Calu3 (cell line): ENCODE data around the gene GATB. TPM values are rescaled to one million over a fixed set of nuclear protein-coding genes. Genes with fewer than 3 reads are reported as not detected.

Experiments used
- BruUV-seq: library from RNA; stranded (reverse); fragments of 400-500 nt; replicated peaks from 2 replicates; lab custom pipeline; 2021; lab: Mats Ljungman, UMichigan
- CTCF ChIA-PET: fragments of 300-600 bp; sonication (Branson Sonifier 250); formaldehyde crosslinking; loops from one replicate; lab custom pipeline; 2022; ENCODE audit warnings: antibody characterized with exemption; lab: Charles Lee
- DNase-seq: peaks from one replicate; pipeline ENCODE4 v3.0.0; 2022
- H3K27ac Mint-ChIP-seq: one replicate; pipeline ENCODE4 v1.8.0; 2022; ENCODE audit warnings: mixed read lengths; ENCODE audit not compliant: unreplicated experiment
- H3K27me3 Mint-ChIP-seq: one replicate; pipeline ENCODE4 v1.8.0; 2022; ENCODE audit warnings: mixed read lengths; ENCODE audit not compliant: unreplicated experiment
- H3K36me3 Mint-ChIP-seq: one replicate; pipeline ENCODE4 v1.8.0; 2022; ENCODE audit warnings: mild to moderate bottlenecking, moderate library complexity, mixed read lengths; ENCODE audit not compliant: insufficient read depth, unreplicated experiment
- H3K4me1 Mint-ChIP-seq: one replicate; pipeline ENCODE4 v1.8.0; 2022; ENCODE audit warnings: mild to moderate bottlenecking, low read depth, mixed read lengths; ENCODE audit not compliant: unreplicated experiment
- H3K4me3 Mint-ChIP-seq: one replicate; pipeline ENCODE4 v1.8.0; 2022; ENCODE audit warnings: mild to moderate bottlenecking, low read depth, moderate library complexity, mixed read lengths; ENCODE audit not compliant: unreplicated experiment
- H3K9me3 Mint-ChIP-seq: one replicate; pipeline ENCODE4 v1.8.0; 2022; ENCODE audit warnings: low read depth, mixed read lengths; ENCODE audit not compliant: unreplicated experiment
- intact Hi-C: fragments of 100-400 bp; cut with micrococcal nuclease; formaldehyde crosslinking; loops from one replicate; pipeline ENCODE4 v1.10.0; 2022; ENCODE audit not compliant: unreplicated experiment
- total RNA-seq: library from RNA; stranded (reverse); gene quantifications from 2 replicates; pipeline ENCODE4 v1.2.3, GENCODE V29; 2022
- TF ChIP-seq, protein P1 (sequence below): fragments of 200-600 bp; IDR thresholded peaks from one replicate; pipeline ENCODE4 v1.8.0; 2022; ENCODE audit warnings: antibody characterized with exemption; ENCODE audit not compliant: unreplicated experiment

Gene GATB
- total RNA-seq, 1 experiment from 2014 or later, result 11.6 TPM

DNA sequence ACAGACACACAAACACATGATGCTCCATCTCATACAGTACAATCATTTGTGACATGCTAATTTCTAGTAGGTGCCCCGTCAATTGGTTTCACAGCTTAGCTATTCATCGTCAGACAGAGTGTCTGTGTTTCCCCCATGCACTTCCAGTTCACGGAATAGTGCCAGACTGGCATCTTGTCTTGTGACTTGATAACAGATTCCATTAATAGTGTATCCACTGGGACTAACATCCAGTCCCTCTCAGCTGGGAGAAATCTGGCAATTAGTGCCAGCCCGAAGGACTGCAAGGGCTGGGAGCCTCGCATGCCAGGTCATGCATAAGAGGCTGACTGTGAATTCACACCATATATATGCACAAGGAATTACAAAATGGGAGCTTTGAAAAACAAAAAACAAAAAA is 20.2 kb upstream of the GATB start:
- DNase-seq, result no peak
- Mint-ChIP-seq H3K9me3 (no peaks in the 10 kb centered on the region), H3K4me3 (no peak overlapping the region), H3K36me3 (no peaks in the 10 kb centered on the region), H3K27ac (no peak overlapping the region), H3K4me1 (no peaks in the 10 kb centered on the region), H3K27me3 (peaks cover 80% of the 10 kb centered on the region)
- intact Hi-C loops, result no loop called here
- BruUV-seq, result no TSS peak
- CTCF ChIA-PET, result no interaction called here
- TF ChIP-seq, protein P1, sequence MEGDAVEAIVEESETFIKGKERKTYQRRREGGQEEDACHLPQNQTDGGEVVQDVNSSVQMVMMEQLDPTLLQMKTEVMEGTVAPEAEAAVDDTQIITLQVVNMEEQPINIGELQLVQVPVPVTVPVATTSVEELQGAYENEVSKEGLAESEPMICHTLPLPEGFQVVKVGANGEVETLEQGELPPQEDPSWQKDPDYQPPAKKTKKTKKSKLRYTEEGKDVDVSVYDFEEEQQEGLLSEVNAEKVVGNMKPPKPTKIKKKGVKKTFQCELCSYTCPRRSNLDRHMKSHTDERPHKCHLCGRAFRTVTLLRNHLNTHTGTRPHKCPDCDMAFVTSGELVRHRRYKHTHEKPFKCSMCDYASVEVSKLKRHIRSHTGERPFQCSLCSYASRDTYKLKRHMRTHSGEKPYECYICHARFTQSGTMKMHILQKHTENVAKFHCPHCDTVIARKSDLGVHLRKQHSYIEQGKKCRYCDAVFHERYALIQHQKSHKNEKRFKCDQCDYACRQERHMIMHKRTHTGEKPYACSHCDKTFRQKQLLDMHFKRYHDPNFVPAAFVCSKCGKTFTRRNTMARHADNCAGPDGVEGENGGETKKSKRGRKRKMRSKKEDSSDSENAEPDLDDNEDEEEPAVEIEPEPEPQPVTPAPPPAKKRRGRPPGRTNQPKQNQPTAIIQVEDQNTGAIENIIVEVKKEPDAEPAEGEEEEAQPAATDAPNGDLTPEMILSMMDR, result no peak

DNA sequence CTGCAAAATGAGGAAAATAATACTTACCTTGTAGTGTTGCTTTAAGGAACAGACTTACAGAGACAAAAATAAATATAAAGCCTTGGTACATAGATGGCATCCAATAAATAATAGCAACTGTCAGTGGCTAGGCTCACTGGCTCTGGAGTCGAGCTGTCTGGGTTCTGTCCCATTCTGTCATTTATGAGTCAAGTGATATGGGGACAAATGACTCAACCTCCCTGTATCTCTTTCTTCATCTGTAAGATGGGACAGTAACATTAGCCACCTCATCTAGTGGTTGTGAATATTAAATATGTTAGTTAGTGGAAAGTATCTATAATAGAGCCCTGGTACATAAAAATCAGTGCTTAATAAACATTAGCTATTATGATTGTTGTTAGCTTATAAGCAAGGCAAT is 16.7 kb upstream of the GATB start:
- no peak for DNase-seq
- no TSS peak for BruUV-seq
- Mint-ChIP-seq H3K4me1 (no peaks in the 10 kb centered on the region), H3K4me3 (no peak overlapping the region), H3K36me3 (no peaks in the 10 kb centered on the region), H3K27me3 (peaks cover 55% of the 10 kb centered on the region), H3K27ac (no peak overlapping the region), H3K9me3 (peaks cover 6% of the 10 kb centered on the region)
- TF ChIP-seq, protein P1, result no peak
- intact Hi-C loops, result no loop called here
- CTCF ChIA-PET, result interaction anchor here (0.5 kb wide), 1 partner anchor 635 kb away, joined by 3 read pairs; no protein-coding TSS in a partner anchor

DNA sequence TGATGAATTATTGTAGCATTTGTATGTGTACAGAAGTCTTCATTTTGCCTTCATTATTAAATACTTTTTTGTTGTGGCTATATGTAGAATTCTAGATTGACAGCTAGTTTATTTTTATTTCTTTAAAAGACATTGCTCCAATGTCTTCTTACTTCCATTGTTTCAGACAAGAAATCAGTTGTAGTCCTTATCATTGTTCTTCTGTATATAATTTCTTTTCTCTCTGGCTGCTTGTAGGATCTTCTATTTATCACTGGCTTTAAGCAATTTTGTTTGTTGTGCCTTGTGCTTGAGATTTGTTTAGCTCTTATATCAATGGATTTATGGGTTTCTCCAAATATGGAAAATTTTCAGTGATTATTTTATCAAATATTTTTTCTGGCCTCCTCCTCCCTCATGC is 13.5 kb upstream of the GATB start:
- Mint-ChIP-seq H3K27me3 (peaks cover 33% of the 10 kb centered on the region), H3K36me3 (no peaks in the 10 kb centered on the region), H3K27ac (no peak overlapping the region), H3K9me3 (peaks cover 6% of the 10 kb centered on the region), H3K4me1 (no peaks in the 10 kb centered on the region), H3K4me3 (no peak overlapping the region)
- TF ChIP-seq, protein P1, result no peak
- CTCF ChIA-PET, result no interaction called here
- DNase-seq, result no peak
- BruUV-seq, result no TSS peak
- intact Hi-C loops, result no loop called here

DNA sequence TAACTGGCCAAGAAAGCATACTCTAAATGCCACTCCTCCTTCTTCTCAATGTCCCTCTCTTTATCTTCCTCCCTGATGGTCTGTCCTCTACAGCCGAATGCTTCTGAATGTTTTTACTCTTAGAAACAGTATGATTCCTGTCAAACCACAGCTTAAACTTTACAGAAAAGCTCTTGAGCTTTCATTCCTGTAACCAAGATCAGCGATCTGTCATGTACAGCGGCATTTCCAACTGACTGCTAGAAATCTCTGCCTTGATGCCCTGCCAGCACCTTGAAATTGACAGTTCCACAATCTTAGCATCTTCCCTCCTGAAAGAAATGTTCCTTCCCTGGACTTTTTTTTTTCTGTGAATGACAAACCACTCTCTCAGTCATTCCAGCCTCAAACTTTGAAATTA is 11.5 kb upstream of the GATB start:
- no peak for DNase-seq
- Mint-ChIP-seq H3K27me3 (peaks cover 29% of the 10 kb centered on the region), H3K36me3 (no peaks in the 10 kb centered on the region), H3K4me3 (no peak overlapping the region), H3K4me1 (no peaks in the 10 kb centered on the region), H3K9me3 (peaks cover 6% of the 10 kb centered on the region), H3K27ac (no peak overlapping the region)
- TF ChIP-seq, protein P1, result no peak
- CTCF ChIA-PET, result no interaction called here
- BruUV-seq, result no TSS peak
- intact Hi-C loops, result no loop called here
